GM23338 (cell line): ENCODE measurements around the gene ABCA1. TPM values are rescaled to one million over a fixed set of nuclear protein-coding genes. Genes with fewer than 3 reads are reported as not detected.

ENCODE experiments used
- ATAC-seq: fragments of 200-7000 bp; cut with Tn5 transposase; 3 replicates; pipeline ENCODE4 v1.9.1; 2020
- DNase-seq: peaks from one replicate; pipeline ENCODE4 v3.0.0-alpha.2; 2015; ENCODE audit warnings: low spot score
- H2AFZ ChIP-seq: fragments of 200-600 bp; sonication (generic); 2 replicates; pipeline ENCODE4 v1.8.0; 2016; ENCODE audit warnings: antibody characterized with exemption, mild to moderate bottlenecking, moderate library complexity
- H3F3A ChIP-seq: fragments of 200-600 bp; sonication (generic); replicated peaks from 2 replicates; pipeline ENCODE4 v1.8.0; 2017; ENCODE audit warnings: antibody characterized with exemption, mixed run types, low read depth
- H3K27ac ChIP-seq: fragments of 200-600 bp; sonication (generic); 2 replicates; pipeline ENCODE4 v1.6.1; 2016; ENCODE audit warnings: low read depth
- H3K27me3 ChIP-seq: fragments of 200-600 bp; sonication (generic); 2 replicates; pipeline ENCODE4 v1.8.0; 2016; ENCODE audit warnings: mild to moderate bottlenecking, mixed run types, moderate library complexity; ENCODE audit not compliant: insufficient read depth
- H3K36me3 ChIP-seq: fragments of 200-600 bp; sonication (generic); 2 replicates; pipeline ENCODE4 v1.8.0; 2016; ENCODE audit warnings: mild to moderate bottlenecking; ENCODE audit not compliant: insufficient read depth
- H3K4me1 ChIP-seq: fragments of 200-600 bp; sonication (generic); 2 replicates; pipeline ENCODE4 v1.8.0; 2016; ENCODE audit warnings: mild to moderate bottlenecking, moderate library complexity; ENCODE audit not compliant: insufficient read depth
- H3K4me2 ChIP-seq: fragments of 200-600 bp; sonication (generic); 2 replicates; pipeline ENCODE4 v1.7.1; 2017; ENCODE audit warnings: mixed run types
- H3K4me3 ChIP-seq: fragments of 200-600 bp; sonication (generic); 2 replicates; pipeline ENCODE4 v1.6.1; 2016; ENCODE audit warnings: mixed run types
- H3K79me2 ChIP-seq: fragments of 200-600 bp; sonication (generic); replicated peaks from 2 replicates; pipeline ENCODE4 v1.8.0; 2017; ENCODE audit warnings: mild to moderate bottlenecking; ENCODE audit not compliant: insufficient read depth
- H3K9me2 ChIP-seq: fragments of 200-600 bp; sonication (generic); 2 replicates; pipeline ENCODE4 v1.8.0; 2017; ENCODE audit not compliant: insufficient read depth
- H4K20me1 ChIP-seq: fragments of 200-600 bp; sonication (generic); replicated peaks from 2 replicates; pipeline ENCODE4 v1.8.0; 2017; ENCODE audit warnings: mild to moderate bottlenecking; ENCODE audit not compliant: insufficient read depth
- H3K27ac Mint-ChIP-seq: 2 replicates; pipeline ENCODE4 v1.8.0; 2020; ENCODE audit warnings: inconsistent platforms, mild to moderate bottlenecking, moderate library complexity, mixed read lengths
- H3K27me3 Mint-ChIP-seq: 3 replicates; pipeline ENCODE4 v1.8.0; 2022; ENCODE audit warnings: low read depth, mild to moderate bottlenecking, moderate library complexity, mixed read lengths, inconsistent platforms; ENCODE audit not compliant: insufficient read depth, poor library complexity
- H3K36me3 Mint-ChIP-seq: 3 replicates; pipeline ENCODE4 v1.8.0; 2021; ENCODE audit warnings: low read depth, mild to moderate bottlenecking, inconsistent platforms, moderate library complexity, mixed read lengths
- H3K4me1 Mint-ChIP-seq: 3 replicates; pipeline ENCODE4 v1.8.0; 2020; ENCODE audit warnings: mild to moderate bottlenecking, inconsistent platforms, mixed read lengths
- H3K4me3 Mint-ChIP-seq: 3 replicates; pipeline ENCODE4 v1.8.0; 2021; ENCODE audit warnings: moderate library complexity, mild to moderate bottlenecking, inconsistent platforms, mixed read lengths
- H3K9me3 Mint-ChIP-seq: 3 replicates; pipeline ENCODE4 v1.8.0; 2020; ENCODE audit warnings: moderate library complexity, mild to moderate bottlenecking, inconsistent platforms, mixed read lengths
- CREB1 ChIP-seq: fragments of 250-450 bp; sonication (Bioruptor Pico); IDR thresholded peaks from 2 replicates; pipeline ENCODE4 v1.5.0; 2020; ENCODE audit warnings: low read depth, mild to moderate bottlenecking, moderate library complexity
- EZH2 ChIP-seq: fragments of 200-600 bp; sonication (generic); IDR thresholded peaks from one replicate; pipeline ENCODE4 v1.8.0; 2017; ENCODE audit warnings: antibody characterized with exemption, mild to moderate bottlenecking, low read depth; ENCODE audit not compliant: unreplicated experiment
- EZH2phosphoT487 ChIP-seq: fragments of 200-600 bp; sonication (generic); IDR thresholded peaks from one replicate; pipeline ENCODE4 v1.8.1; 2018; ENCODE audit warnings: antibody characterized with exemption; ENCODE audit not compliant: unreplicated experiment
- JUNB ChIP-seq: IDR thresholded peaks from one replicate; pipeline ENCODE4 v1.6.1; 2016; ENCODE audit warnings: antibody characterized with exemption; ENCODE audit not compliant: unreplicated experiment
- NANOG ChIP-seq: IDR thresholded peaks from 2 replicates; pipeline ENCODE4 v1.6.1; 2016; ENCODE audit warnings: antibody characterized with exemption, borderline replicate concordance
- POLR2AphosphoS5 ChIP-seq: IDR thresholded peaks from 2 replicates; pipeline ENCODE4 v1.6.1; 2016; ENCODE audit warnings: antibody characterized with exemption, low read depth
- STAT1 ChIP-seq: IDR thresholded peaks from one replicate; pipeline ENCODE4 v1.6.1; 2016; ENCODE audit warnings: antibody characterized with exemption; ENCODE audit not compliant: unreplicated experiment
- ZNF114 ChIP-seq: fragments of 250-450 bp; sonication (Bioruptor Pico); IDR thresholded peaks from 2 replicates; pipeline ENCODE4 v1.5.0; 2020; ENCODE audit warnings: mild to moderate bottlenecking, moderate library complexity
- ZNF331 ChIP-seq: fragments of 250-450 bp; sonication (Bioruptor Pico); IDR thresholded peaks from 2 replicates; pipeline ENCODE4 v1.5.0; 2020; ENCODE audit warnings: low read depth, mild to moderate bottlenecking, moderate library complexity
- polyA plus RNA-seq: library from polyadenylated mRNA; unstranded; fragments of >200 nt; fragmentation: Nextera tagmentation; extraction: Ambion mirVana; gene quantifications from 2 replicates; pipeline ENCODE4 v1.2.1, GENCODE V29; 2016
- total RNA-seq: library from RNA; depleted of rRNA; stranded (reverse); fragments of >200 nt; shearing (Covaris generic); gene quantifications from 2 replicates; pipeline ENCODE4 v1.2.3, GENCODE V29; 2014
- TF ChIP-seq, protein P1 (sequence below), 2 experiments: fragments of 200-600 bp in 1 of 2; sonication (generic) in 1 of 2; conservative IDR thresholded peaks; 2 replicates each; pipeline versions ENCODE4 v1.5.1 to v1.6.1; 2016 to 2017; ENCODE audit warnings: antibody characterized with exemption in 2 of 2, low read depth in 2 of 2, mild to moderate bottlenecking in 2 of 2, moderate library complexity in 1 of 2
- TF ChIP-seq, protein P2 (sequence below): IDR thresholded peaks from 2 replicates; pipeline ENCODE4 v1.6.1; 2016; ENCODE audit warnings: antibody characterized with exemption
- TF ChIP-seq, protein P3 (sequence below): IDR thresholded peaks from one replicate; pipeline ENCODE4 v1.6.1; 2018; ENCODE audit warnings: antibody characterized with exemption; ENCODE audit not compliant: unreplicated experiment
- TF ChIP-seq, protein P4 (sequence below): fragments of 250-450 bp; sonication (Bioruptor Pico); IDR thresholded peaks from 2 replicates; pipeline ENCODE4 v1.5.0; 2020; ENCODE audit warnings: mild to moderate bottlenecking, moderate library complexity

Gene ABCA1
- total and polyA plus RNA-seq, 2 experiments from 2014 or later, result 1.4 to 2.8 TPM

- Histone ChIP-seq H3K36me3 (no peaks in the 10 kb centered on the region), H3K79me2 (no peaks in the 10 kb centered on the region), H3K4me2 (no peak overlapping the region), H3K27ac (no peak overlapping the region), H3K4me3 (no peak overlapping the region), H4K20me1 (no peaks in the 10 kb centered on the region), H3K27me3 (no peaks in the 10 kb centered on the region), H3K4me1 (peaks cover 7% of the 10 kb centered on the region), H3K9me2 (no peaks in the 10 kb centered on the region), H3F3A (no peaks in the 10 kb centered on the region), H2AFZ (no peak overlapping the region)
- H3K36me3 Mint-ChIP-seq, result peaks cover 66% of the 10 kb centered on the region
- no peak overlapping the region for H3K27ac Mint-ChIP-seq
- TF ChIP-seq, protein P1, sequence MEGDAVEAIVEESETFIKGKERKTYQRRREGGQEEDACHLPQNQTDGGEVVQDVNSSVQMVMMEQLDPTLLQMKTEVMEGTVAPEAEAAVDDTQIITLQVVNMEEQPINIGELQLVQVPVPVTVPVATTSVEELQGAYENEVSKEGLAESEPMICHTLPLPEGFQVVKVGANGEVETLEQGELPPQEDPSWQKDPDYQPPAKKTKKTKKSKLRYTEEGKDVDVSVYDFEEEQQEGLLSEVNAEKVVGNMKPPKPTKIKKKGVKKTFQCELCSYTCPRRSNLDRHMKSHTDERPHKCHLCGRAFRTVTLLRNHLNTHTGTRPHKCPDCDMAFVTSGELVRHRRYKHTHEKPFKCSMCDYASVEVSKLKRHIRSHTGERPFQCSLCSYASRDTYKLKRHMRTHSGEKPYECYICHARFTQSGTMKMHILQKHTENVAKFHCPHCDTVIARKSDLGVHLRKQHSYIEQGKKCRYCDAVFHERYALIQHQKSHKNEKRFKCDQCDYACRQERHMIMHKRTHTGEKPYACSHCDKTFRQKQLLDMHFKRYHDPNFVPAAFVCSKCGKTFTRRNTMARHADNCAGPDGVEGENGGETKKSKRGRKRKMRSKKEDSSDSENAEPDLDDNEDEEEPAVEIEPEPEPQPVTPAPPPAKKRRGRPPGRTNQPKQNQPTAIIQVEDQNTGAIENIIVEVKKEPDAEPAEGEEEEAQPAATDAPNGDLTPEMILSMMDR (conservative IDR thresholded peaks at IDR 0.05; ENCODE audit: low read depth in 2 of 2), result no peak
- TF ChIP-seq JUNB (no peak), EZH2 (no peak), POLR2AphosphoS5 (no peak), NANOG (no peak), STAT1 (no peak), EZH2phosphoT487 (no peak), CREB1 (CRISPR knock-in tag) (no peak), ZNF114 (CRISPR knock-in tag) (no peak), ZNF331 (CRISPR knock-in tag) (no peak)
- TF ChIP-seq, protein P2, sequence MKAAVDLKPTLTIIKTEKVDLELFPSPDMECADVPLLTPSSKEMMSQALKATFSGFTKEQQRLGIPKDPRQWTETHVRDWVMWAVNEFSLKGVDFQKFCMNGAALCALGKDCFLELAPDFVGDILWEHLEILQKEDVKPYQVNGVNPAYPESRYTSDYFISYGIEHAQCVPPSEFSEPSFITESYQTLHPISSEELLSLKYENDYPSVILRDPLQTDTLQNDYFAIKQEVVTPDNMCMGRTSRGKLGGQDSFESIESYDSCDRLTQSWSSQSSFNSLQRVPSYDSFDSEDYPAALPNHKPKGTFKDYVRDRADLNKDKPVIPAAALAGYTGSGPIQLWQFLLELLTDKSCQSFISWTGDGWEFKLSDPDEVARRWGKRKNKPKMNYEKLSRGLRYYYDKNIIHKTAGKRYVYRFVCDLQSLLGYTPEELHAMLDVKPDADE, result no peak
- TF ChIP-seq, protein P3, sequence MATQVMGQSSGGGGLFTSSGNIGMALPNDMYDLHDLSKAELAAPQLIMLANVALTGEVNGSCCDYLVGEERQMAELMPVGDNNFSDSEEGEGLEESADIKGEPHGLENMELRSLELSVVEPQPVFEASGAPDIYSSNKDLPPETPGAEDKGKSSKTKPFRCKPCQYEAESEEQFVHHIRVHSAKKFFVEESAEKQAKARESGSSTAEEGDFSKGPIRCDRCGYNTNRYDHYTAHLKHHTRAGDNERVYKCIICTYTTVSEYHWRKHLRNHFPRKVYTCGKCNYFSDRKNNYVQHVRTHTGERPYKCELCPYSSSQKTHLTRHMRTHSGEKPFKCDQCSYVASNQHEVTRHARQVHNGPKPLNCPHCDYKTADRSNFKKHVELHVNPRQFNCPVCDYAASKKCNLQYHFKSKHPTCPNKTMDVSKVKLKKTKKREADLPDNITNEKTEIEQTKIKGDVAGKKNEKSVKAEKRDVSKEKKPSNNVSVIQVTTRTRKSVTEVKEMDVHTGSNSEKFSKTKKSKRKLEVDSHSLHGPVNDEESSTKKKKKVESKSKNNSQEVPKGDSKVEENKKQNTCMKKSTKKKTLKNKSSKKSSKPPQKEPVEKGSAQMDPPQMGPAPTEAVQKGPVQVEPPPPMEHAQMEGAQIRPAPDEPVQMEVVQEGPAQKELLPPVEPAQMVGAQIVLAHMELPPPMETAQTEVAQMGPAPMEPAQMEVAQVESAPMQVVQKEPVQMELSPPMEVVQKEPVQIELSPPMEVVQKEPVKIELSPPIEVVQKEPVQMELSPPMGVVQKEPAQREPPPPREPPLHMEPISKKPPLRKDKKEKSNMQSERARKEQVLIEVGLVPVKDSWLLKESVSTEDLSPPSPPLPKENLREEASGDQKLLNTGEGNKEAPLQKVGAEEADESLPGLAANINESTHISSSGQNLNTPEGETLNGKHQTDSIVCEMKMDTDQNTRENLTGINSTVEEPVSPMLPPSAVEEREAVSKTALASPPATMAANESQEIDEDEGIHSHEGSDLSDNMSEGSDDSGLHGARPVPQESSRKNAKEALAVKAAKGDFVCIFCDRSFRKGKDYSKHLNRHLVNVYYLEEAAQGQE, result no peak
- TF ChIP-seq, protein P4, sequence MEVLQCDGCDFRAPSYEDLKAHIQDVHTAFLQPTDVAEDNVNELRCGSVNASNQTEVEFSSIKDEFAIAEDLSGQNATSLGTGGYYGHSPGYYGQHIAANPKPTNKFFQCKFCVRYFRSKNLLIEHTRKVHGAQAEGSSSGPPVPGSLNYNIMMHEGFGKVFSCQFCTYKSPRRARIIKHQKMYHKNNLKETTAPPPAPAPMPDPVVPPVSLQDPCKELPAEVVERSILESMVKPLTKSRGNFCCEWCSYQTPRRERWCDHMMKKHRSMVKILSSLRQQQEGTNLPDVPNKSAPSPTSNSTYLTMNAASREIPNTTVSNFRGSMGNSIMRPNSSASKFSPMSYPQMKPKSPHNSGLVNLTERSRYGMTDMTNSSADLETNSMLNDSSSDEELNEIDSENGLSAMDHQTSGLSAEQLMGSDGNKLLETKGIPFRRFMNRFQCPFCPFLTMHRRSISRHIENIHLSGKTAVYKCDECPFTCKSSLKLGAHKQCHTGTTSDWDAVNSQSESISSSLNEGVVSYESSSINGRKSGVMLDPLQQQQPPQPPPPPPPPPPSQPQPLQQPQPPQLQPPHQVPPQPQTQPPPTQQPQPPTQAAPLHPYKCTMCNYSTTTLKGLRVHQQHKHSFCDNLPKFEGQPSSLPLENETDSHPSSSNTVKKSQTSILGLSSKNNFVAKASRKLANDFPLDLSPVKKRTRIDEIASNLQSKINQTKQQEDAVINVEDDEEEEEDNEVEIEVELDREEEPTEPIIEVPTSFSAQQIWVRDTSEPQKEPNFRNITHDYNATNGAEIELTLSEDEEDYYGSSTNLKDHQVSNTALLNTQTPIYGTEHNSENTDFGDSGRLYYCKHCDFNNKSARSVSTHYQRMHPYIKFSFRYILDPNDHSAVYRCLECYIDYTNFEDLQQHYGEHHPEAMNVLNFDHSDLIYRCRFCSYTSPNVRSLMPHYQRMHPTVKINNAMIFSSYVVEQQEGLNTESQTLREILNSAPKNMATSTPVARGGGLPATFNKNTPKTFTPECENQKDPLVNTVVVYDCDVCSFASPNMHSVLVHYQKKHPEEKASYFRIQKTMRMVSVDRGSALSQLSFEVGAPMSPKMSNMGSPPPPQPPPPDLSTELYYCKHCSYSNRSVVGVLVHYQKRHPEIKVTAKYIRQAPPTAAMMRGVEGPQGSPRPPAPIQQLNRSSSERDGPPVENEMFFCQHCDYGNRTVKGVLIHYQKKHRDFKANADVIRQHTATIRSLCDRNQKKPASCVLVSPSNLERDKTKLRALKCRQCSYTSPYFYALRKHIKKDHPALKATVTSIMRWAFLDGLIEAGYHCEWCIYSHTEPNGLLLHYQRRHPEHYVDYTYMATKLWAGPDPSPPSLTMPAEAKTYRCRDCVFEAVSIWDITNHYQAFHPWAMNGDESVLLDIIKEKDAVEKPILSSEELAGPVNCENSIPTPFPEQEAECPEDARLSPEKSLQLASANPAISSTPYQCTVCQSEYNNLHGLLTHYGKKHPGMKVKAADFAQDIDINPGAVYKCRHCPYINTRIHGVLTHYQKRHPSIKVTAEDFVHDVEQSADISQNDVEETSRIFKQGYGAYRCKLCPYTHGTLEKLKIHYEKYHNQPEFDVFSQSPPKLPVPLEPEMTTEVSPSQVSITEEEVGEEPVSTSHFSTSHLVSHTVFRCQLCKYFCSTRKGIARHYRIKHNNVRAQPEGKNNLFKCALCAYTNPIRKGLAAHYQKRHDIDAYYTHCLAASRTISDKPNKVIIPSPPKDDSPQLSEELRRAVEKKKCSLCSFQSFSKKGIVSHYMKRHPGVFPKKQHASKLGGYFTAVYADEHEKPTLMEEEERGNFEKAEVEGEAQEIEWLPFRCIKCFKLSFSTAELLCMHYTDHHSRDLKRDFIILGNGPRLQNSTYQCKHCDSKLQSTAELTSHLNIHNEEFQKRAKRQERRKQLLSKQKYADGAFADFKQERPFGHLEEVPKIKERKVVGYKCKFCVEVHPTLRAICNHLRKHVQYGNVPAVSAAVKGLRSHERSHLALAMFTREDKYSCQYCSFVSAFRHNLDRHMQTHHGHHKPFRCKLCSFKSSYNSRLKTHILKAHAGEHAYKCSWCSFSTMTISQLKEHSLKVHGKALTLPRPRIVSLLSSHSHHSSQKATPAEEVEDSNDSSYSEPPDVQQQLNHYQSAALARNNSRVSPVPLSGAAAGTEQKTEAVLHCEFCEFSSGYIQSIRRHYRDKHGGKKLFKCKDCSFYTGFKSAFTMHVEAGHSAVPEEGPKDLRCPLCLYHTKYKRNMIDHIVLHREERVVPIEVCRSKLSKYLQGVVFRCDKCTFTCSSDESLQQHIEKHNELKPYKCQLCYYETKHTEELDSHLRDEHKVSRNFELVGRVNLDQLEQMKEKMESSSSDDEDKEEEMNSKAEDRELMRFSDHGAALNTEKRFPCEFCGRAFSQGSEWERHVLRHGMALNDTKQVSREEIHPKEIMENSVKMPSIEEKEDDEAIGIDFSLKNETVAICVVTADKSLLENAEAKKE (CRISPR knock-in tag), result no peak
- no peak overlapping the region for H3K4me3 Mint-ChIP-seq
- peaks cover 15% of the 10 kb centered on the region; the same call in 2 of the 3 replicates for H3K4me1 Mint-ChIP-seq
- peaks cover 7% of the 10 kb centered on the region for H3K27me3 Mint-ChIP-seq
- peaks cover 11% of the 10 kb centered on the region; the same call in 2 of the 3 replicates for H3K9me3 Mint-ChIP-seq
- ATAC-seq (no peak), DNase-seq (no peak)
Measured at GRCh38 chr9:104876587-104876986, 51.4 kb downstream of the ABCA1 start.
